SK-N-MC (cell line): Measurements from ENCODE around the gene PTPRN2.

Experiments
- EZH2 ChIP-seq: fragments of 200-600 bp; sonication (generic); IDR thresholded peaks from one replicate; pipeline ENCODE4 v1.6.1; 2017; ENCODE audit warnings: antibody characterized with exemption
- POLR2AphosphoS5 ChIP-seq: IDR thresholded peaks from 2 replicates; pipeline ENCODE4 v1.6.1; 2012; ENCODE audit warnings: mild to moderate bottlenecking, low read depth, low read length, borderline replicate concordance

- TF ChIP-seq EZH2 (no peak), POLR2AphosphoS5 (no peak)
Measured at GRCh38 chr7:157527686-157528085, 1059.9 kb downstream of the PTPRN2 start.
